NCI-H345 treated with DMSO at 0.1 percent for 48 hours (cell line): ENCODE results near the gene PPP1R13B.

Source experiments
- DNase-seq: peaks from one replicate; lab custom pipeline; 2025; ENCODE audit not compliant: unreplicated experiment; lab: John Stamatoyannopoulos, UW

Gene PPP1R13B

DNA sequence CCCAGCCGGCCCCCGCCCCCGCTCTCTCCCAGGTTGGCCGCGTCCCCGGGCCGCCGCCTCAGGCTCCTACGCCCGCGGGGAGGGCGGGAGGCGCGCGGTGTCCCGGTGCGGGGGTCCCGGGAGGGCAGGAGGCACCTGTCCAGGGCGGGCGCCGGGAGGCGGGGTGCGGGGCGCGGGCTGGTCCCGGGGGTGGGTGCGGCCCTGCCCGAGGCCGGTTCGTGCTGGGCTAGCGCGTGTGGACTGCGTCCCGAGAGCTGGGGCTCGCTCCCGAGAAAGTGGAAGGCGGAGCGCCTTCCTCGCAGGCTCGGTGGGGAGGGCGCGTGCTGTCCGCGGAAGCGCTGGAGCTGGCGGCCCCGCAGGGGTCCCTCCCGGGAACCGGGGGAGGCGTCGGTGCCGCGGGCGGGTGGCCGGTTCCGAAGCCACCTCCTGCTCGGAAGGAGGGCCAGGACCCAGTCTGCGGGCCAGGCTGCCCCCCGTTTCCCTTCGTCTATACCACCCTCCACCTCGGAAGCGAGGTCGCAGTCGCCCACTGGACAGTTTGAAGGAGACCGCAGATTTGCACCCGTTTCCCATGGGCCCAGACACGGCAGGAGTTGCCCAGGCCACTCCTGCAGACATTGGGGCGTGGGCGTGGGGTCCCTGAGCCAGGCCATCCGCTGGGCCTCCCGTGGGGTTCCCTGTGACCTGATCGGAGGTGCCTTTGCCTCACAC lies 131.1 kb downstream of the PPP1R13B start:
- no peak for DNase-seq

DNA sequence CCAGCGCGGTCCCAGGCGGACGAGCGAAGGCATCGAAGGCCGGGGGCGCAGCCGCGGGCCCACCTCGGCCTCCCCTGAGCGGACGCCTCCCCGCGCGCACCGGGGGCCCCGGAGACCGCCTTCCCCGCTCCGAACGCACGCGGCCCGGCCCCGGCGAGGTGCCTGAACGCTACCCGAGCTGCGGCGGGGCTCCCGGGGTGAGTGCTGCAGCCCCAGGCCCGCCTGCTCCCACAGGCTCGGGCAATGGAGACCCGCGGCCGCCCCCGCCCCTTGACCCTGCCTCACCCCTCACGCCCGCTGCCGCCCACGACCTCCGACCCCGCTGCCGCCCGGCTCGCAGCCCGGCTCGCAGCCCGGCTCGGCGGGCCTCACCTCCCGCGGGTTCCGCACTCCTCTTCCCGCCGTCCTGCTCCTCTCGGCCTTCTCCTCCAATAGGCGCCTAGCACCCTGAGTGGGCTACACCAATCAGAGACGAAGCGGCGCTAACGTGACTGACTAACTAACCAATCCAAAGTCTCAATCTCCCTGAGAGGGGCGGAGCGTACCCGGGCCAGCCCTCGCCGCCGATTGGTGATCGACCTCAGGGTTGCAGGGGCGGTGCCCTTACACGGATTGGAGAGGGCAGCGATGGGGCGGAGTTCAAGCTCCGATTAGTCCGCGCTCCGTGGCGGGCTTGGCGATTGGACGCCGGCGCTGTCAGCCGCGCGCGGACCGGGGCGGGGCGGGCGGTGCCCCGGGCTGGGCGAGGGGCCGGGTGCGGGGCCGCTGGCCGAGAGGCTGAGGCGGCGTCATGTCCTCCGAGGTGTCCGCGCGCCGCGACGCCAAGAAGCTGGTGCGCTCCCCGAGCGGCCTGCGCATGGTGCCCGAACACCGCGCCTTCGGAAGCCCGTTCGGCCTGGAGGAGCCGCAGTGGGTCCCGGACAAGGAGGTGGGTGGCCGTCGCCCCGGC lies 132.0 kb downstream of the PPP1R13B start, which contains the start of the genes XRCC3 and ZFYVE21:
TSS of gene XRCC3 (minus strand) at position 400 of the 949 bp plus-strand sequence. CDS start 4,364 bp downstream, outside the sequence.
TSS of gene ZFYVE21 (plus strand) at position 759 of the 949 bp plus-strand sequence. CDS start at position 791, 32 bp downstream.
- DNase-seq, result peak; percentile 99

DNA sequence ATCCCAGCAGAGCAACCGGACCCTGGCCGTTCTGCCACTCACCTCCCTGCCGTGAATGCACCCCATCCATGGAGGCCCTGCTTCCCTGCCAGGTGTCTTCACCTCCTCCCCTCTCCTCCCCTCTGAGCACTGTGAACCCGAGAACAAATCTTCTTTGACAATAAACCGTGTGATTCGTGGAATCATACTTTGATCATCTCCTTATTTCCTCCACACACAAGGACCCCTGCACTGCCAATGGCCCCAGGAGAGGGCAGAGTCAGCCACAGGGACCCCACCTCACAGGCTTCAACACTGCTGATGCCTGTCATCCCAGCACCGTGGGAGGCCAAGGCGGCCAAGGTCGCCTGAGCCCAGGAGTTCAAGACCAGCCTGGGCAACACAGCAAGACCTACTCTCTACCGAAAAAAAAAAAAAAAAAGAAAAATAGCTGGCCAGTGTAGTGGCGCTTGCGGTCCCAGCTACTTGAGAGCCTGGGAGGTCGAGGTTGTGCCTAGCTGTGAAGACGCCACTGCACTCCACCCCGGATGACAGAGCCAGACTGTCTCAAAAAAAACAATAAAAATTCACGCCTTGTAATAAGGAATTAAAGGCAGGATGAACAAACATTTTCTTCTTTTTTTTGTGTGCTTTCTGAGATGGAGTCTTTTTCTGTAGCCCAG lies 133.2 kb downstream of the PPP1R13B start:
- DNase-seq, result no peak

GRCh38 chr14:103713304-103714062 lies 133.9 kb downstream of the PPP1R13B start:
- no peak for DNase-seq

DNA sequence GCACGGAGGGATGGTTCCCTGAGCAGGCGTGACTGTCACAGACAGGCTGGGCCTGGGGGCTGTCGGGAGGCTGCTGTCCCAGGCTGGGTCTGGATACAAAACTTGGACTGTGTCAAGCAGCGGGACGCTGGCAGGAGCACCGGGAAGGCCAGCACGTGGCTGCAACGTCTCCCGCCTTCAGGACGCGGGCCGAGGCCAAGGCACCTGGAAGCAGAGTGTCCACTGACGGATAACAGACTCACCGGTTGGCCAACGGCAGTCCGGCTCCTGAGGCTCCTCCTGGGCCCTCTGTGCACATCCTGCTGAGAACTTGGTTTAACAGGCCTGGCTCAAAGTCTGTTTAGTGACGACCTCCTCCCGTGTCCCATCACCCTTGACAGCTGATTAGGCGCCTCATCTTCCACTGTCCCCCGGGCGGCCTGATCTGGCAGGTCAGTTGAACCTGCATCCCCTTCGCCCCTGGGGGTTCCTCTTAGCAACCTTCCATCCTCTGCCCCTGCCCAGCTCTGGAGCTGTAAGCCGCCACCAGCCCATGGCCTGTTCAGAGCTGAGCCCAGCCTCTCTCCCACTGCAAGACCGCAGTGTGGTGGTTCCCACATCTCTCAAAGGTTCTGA lies 134.6 kb downstream of the PPP1R13B start:
- no peak for DNase-seq

- no peak for DNase-seq
Observed at GRCh38 chr14:103711516-103712431, 135.6 kb downstream of the PPP1R13B start.

GRCh38 chr14:103710771-103711377 lies 136.5 kb downstream of the PPP1R13B start:
- DNase-seq, result no peak

DNA sequence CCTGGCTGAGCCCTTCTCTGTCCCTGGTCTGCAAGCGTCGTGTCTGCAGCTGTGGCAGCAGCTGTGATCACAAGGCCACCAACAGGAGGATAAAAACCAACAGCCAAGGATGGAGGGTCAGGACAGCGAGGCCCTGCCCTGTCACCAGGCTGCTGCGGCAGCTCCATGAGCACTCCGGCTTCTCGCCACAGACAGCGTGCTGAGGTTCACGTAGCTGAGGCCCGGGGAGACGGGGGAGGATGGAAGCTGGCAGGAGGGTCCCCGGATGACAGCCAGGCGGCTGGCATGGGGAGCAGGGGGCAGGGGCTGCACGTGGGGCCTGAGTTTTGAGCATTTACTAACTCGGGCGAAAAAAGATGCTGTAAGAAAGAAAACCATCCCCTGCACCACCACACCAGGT lies 137.6 kb downstream of the PPP1R13B start:
- DNase-seq, result no peak

DNA sequence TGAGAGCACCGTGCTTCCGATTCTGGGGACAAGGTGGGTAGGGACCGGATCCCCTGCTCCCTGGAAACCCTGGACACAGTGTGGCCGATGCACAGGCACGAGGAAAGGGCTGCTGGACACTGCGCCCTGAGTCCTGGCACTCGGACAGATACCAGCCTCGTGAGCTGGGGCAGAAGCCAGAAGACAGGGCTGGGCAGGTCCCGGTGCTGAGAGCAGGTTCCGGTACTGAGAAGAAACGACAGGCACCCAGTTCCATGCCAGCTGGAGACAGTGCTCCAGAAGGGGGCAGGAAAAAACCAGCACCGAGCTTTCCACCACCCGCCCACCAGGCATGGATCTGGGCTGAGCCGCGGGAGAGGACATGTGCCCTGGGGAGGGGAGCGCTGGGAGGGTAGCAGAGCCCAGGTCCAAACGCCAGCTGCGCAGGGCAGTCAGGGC lies 138.6 kb downstream of the PPP1R13B start:
- DNase-seq, result no peak

GRCh38 chr14:103707329-103708263 lies 139.8 kb downstream of the PPP1R13B start:
- no peak for DNase-seq

DNA sequence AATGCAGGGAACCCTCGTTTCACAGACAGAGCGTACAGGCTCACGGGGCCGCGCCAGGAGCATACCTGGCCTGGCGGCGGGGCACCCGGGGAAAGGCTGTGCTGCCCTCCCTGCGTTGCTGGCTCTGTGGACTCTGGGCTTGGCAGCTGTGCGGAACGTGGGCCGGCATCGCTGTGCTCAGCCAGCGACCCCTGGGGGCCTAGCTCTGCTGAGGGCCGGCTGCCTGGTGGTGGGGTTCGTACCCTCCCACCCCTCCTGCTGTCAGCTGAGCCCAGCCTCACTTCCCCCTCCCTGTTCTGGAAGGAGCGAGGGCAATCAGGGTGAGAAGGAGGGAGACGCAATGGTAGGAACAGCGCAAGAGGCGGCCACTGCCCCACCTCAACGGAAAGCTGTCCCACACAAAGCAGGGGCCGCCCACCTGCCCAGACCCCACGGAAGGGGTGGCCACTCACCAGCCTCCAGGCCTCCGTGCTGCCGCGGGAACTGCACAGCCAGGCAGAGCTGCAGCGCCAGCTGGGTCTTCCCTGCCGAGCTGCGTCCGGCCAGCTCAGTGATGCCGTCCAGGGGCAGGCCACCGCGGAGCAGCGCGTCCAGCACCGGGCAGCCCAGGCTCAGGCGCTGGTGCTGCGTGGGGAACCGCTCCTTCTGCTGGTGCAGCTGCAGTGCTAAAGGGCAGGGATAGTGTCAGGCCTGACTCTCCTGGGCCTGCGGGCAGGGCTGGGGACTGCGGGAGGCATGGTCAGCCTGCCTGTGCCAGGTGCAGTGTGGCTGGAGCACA lies 140.6 kb downstream of the PPP1R13B start:
- DNase-seq, result no peak

- DNase-seq, result no peak
Observed at GRCh38 chr14:103705504-103706284, 141.7 kb downstream of the PPP1R13B start.

- no peak for DNase-seq
Observed at GRCh38 chr14:103705118-103705503, 142.3 kb downstream of the PPP1R13B start.

- no peak for DNase-seq
Observed at GRCh38 chr14:103704708-103705107, 142.7 kb downstream of the PPP1R13B start.

DNA sequence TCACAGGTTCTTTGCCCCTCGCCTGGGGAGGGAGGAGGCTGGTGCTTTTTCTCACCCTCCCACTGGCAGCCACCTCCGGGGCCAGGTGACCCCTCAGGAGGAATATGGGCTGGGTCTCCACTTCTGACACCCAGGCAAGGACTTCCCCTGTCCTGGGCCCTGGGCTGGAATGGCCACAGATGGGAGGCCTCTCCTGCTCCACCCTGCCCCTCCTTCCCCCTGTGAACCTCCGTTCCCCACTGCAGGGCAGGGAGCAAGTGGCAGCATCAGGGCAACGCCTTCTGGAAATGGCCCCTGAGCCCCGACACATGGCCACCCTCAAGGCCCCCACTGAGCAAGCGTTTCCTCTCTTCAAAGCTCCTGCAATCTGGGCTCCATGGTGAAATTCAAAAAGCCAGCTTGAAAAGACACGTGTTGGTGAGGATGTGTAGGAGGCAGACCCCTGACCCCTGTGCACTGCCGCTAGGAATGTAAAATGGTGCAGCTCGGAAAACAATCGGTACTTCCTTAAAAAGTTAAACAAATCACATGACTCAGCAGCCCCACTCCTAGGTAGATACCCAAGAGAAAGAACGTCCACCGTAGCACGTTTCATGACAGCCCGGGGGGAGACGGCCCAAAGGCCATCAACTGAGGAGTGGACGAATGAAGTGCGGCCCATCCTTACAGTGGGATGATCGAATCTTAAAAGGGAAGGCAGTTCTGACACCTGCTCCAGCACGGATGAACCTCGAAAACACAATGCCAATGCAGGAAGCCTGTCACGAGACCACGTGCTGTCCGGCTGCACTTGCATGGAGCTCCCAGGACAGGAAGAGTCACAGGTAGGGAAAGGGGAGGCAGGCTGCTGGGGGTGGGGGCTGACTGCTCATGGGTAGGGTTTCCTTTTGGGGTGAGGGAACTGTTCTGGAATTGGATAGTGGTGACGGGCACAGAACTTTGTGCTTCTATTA lies 143.7 kb downstream of the PPP1R13B start:
- no peak for DNase-seq
